Stimulated activated CD8-positive, alpha-beta memory T cell treated with anti-CD3 and anti-CD28 coated beads, Interleukin-15, amount 100 ng/mL, for 4 hours (primary cell): ENCODE data around the gene PCDH9.
"Not testable (repeated sequence)": the region's sequence is repeated elsewhere in the genome, so short reads cannot be mapped to it uniquely, and the experiment has no call there.

ENCODE experiments used
- DNase-seq, 2 donors: peaks; one replicate each; pipeline ENCODE4 v3.0.0-alpha.2; 2020; ENCODE audit warnings: low read depth in 2 of 2

PCDH9 gene

GRCh38 chr13:66273011-66273410, 957.1 kb downstream of the PCDH9 start:
- no peak for DNase-seq

- DNase-seq, result no peak
These were observed 963.4 kb downstream of the PCDH9 start for GRCh38 chr13:66266761-66267160.

GRCh38 chr13:66266348-66266747, 963.8 kb downstream of the PCDH9 start:
- no peak for DNase-seq

GRCh38 chr13:66265371-66265770, 964.8 kb downstream of the PCDH9 start:
- DNase-seq, result no peak

GRCh38 chr13:66264971-66265370, 965.2 kb downstream of the PCDH9 start:
- DNase-seq, result no peak

GRCh38 chr13:66262330-66262729, 967.8 kb downstream of the PCDH9 start:
- no peak for DNase-seq

GRCh38 chr13:66259426-66259825, 970.7 kb downstream of the PCDH9 start:
- not testable (repeated sequence) for DNase-seq
